ENCODE data around the gene KCNIP1. TPM values are rescaled to one million over a fixed set of nuclear protein-coding genes. Genes with fewer than 3 reads are reported as not detected.

KCNIP1 gene
- total RNA-seq, 4 donors from 2014 or later = 0.97 to 1.7 TPM; not detected in 2

- Histone ChIP-seq H3K4me1 (peaks cover 31 to 58% (median 37%) of the 10 kb centered on the region in 4 donors), H3K27me3 (peaks cover 0 to 47% (median 0%) of the 10 kb centered on the region in 4 donors), H3K27ac (replicated peaks in 1 of 4) (no peak overlapping the region), H3K9me3 (no peaks in the 10 kb centered on the region), H3K36me3 (no peaks in the 10 kb centered on the region), H3K4me3 (no peak overlapping the region)
- TF ChIP-seq EP300 (IDR thresholded peaks at IDR 0.05) (no peak), POLR2A (IDR thresholded peaks at IDR 0.05; ENCODE audit: low read depth) (no peak), POLR2AphosphoS5 (IDR thresholded peaks at IDR 0.05) (no peak), CTCF (IDR thresholded peaks at IDR 0.05) (no peak)
- intact Hi-C loops (cut with DNase I) = loop anchor here (10.0 kb wide), 1 partner anchor 596 kb away; no protein-coding TSS in a partner anchor
- peak; percentile 70 for DNase-seq (ENCODE audit: extremely low spot score)
- WGBS = 65% methylated on average over 12 of the region's 13 CpGs
These were observed 245.2 kb downstream of the KCNIP1 start for GRCh38 chr5:170748951-170749471.

GRCh38 chr5:170749911-170750431 is 246.2 kb downstream of the KCNIP1 start:
- H3K36me3 ChIP-seq = no peaks in the 10 kb centered on the region
- no peak overlapping the region for H3K27ac ChIP-seq (replicated peaks in 1 of 4)
- H3K27me3 ChIP-seq = peaks cover 0 to 39% (median 0%) of the 10 kb centered on the region in 4 donors
- peaks cover 21 to 54% (median 27%) of the 10 kb centered on the region in 4 donors for H3K4me1 ChIP-seq
- TF ChIP-seq EP300 (IDR thresholded peaks at IDR 0.05) (no peak), CTCF (IDR thresholded peaks at IDR 0.05) (no peak), POLR2A (IDR thresholded peaks at IDR 0.05; ENCODE audit: low read depth) (no peak)
- H3K4me3 ChIP-seq = no peak overlapping the region
- intact Hi-C loops (cut with DNase I) = loop anchor here (10.0 kb wide), 1 partner anchor 595 kb away; no protein-coding TSS in a partner anchor
- 88% methylated on average over 7 of the region's 7 CpGs for WGBS
- no peaks in the 10 kb centered on the region for H3K9me3 ChIP-seq
- peak; percentile 50 for DNase-seq (ENCODE audit: extremely low spot score)

GRCh38 chr5:170750791-170751190 is 247.0 kb downstream of the KCNIP1 start:
- 83% methylated on average over 6 of the region's 6 CpGs for WGBS
- Histone ChIP-seq H3K9me3 (no peaks in the 10 kb centered on the region), H3K27me3 (peaks cover 0 to 31% (median 0%) of the 10 kb centered on the region in 4 donors), H3K27ac (replicated peaks in 1 of 4) (no peak overlapping the region), H3K36me3 (no peaks in the 10 kb centered on the region), H3K4me1 (peaks cover 16 to 51% (median 21%) of the 10 kb centered on the region in 4 donors), H3K4me3 (no peak overlapping the region)
- intact Hi-C loops (cut with DNase I) = no loop called here
- no peak for DNase-seq (ENCODE audit: extremely low spot score)
- TF ChIP-seq POLR2AphosphoS5 (IDR thresholded peaks at IDR 0.05) (no peak), POLR2A (IDR thresholded peaks at IDR 0.05; ENCODE audit: low read depth) (no peak), EP300 (IDR thresholded peaks at IDR 0.05) (no peak), CTCF (IDR thresholded peaks at IDR 0.05) (no peak)

- H3K27me3 ChIP-seq = peaks cover 0 to 26% (median 0%) of the 10 kb centered on the region in 4 donors
- intact Hi-C loops (cut with DNase I) = no loop called here
- 60% methylated on average over 6 of the region's 11 CpGs for WGBS
- no peak overlapping the region for H3K27ac ChIP-seq (replicated peaks in 1 of 4)
- H3K9me3 ChIP-seq = no peaks in the 10 kb centered on the region
- peaks cover 16 to 50% (median 22%) of the 10 kb centered on the region in 4 donors for H3K4me1 ChIP-seq
- no peak for TF ChIP-seq POLR2A (IDR thresholded peaks at IDR 0.05; ENCODE audit: low read depth)
- no peak for TF ChIP-seq POLR2AphosphoS5 (IDR thresholded peaks at IDR 0.05)
- no peak for TF ChIP-seq CTCF (IDR thresholded peaks at IDR 0.05)
- no peak for TF ChIP-seq EP300 (IDR thresholded peaks at IDR 0.05)
- no peak overlapping the region for H3K4me3 ChIP-seq
- no peaks in the 10 kb centered on the region for H3K36me3 ChIP-seq
- no peak for DNase-seq (ENCODE audit: extremely low spot score)
These were observed 247.8 kb downstream of the KCNIP1 start for GRCh38 chr5:170751631-170752030.

Data from esophagus muscularis mucosa (tissue), 4 donors.